T-helper 2 cell treated with Interferon-gamma antibody and Interleukin-4, amounts not matched to agents 100 ng/mL and 5 ng/mL, for 36 hours (primary cell): ENCODE results near the gene TMEM198. TPM values are rescaled to one million over a fixed set of nuclear protein-coding genes. Genes with fewer than 3 reads are reported as not detected.

Experiments
- intact Hi-C: fragments of 100-400 bp; cut with micrococcal nuclease; formaldehyde crosslinking; loops from one replicate; pipeline ENCODE4 v1.15.1; 2023
- total RNA-seq: library from RNA; stranded (reverse); gene quantifications from 2 replicates; pipeline ENCODE4 v1.2.3, GENCODE V29; 2022

TMEM198 gene
- total RNA-seq, 1 donor from 2014 or later, result 0.41 TPM

DNA sequence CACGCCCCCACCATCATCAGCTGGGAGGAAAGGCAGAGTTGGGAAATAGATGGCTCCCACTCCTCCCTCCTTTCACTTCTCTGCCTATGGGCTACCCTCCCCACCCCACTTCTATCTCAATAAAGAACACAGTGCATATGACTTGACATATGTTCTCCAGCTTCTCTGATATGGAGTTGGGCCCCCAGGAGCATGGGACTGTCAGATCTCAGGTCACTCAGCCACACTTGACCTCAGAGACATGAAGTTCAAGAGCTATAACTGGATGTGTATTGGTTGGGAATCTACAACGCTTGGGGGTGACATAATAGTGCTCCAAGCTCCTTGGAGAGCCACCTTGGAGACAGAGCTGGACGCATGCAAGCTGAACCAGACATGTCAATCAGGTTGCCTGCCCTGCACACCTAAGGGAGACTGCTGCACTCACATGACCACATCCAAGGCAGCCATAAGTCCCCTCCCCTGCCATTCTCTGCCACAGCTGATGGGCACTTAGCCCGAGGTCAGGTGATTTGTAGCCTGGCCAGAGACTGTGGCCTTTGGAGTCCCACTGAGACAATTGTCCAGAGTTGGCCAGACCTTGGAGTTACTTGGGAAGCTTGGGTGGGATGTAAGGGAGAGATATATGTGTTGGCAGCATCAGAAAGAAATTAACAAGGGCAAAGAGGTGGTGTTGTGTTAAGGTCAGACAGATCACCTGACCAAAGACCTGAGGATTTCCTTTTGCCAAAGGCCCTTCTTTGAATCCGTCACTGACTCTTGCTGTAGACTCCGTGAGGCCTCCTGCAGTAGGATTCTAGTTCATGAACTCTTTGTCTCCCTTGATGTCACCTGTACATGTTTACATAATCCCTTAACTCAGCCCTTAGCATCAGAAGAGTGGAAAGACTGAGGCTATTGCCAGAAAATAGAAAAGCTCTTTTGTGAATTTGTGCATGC, 32.0 kb downstream of the TMEM198 start:
- intact Hi-C loops, result no loop called here

DNA sequence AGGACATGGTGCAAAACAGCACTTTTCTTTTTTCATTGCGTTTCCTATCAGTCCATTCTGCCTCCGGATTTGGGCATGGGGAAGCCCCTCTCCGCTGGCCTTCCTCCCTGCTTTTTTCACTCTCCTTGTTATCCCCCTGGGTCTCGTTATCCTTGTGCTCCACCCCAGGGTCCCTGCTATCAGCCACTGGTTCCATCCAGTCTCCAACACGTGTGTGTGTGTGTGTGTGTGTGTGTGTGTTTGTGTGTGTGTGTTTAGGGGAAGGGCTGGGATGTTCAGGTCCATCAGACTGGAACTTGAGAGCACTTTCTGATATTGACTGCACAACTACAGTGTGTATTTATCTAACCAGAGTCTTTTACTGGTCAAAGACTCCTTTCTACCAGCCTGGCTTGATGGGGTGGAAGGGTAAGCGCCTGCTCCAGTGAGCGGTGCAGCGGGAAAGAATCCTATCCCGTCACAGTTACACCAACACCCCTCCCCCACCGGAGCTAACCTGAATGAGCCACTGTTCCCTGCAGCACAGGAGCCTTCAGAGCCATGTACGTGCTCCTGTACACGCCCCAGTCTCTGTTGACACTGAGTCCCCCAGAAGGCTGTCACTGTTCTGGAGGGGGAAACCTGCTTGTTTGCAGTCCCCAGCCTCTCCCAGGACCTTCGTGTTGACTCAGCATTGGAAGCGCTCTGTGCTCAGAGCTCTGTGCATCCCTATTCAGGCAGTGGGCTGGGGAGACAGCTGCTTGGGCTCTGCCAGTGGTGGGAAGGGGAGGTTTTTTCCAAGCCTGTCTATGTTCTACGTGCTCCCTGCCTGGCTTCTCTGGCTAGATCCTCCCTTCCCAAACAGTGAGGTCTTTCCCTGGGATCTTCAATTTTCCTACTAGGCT, 32.9 kb downstream of the TMEM198 start:
- intact Hi-C loops, result no loop called here

GRCh38 chr2:219578811-219579613, 35.2 kb downstream of the TMEM198 start:
- intact Hi-C loops, result no loop called here

- intact Hi-C loops, result no loop called here
Observed at GRCh38 chr2:219581346-219581745, 37.5 kb downstream of the TMEM198 start.

- intact Hi-C loops, result no loop called here
Observed at GRCh38 chr2:219591091-219591490, 47.3 kb downstream of the TMEM198 start.

DNA sequence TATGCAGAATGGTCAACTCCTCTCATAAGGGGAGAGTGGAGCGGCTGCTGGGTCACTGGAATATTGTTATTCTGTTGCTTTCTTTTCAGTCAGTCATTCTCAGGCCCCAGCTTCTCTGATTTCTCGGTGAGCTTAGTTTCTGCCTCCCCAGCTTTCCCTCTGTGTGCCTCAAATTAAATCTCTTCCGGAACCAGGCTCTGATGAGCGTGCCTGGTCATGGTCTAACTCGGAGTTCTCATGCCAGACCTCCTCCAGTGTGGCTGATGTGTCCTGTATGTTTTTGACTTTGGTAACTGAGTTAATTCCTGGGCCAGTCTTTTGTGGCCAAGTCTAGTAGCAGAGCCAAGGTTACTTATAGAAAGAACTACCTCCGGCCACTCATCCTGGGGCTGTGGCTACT, 48.9 kb downstream of the TMEM198 start:
- intact Hi-C loops, result no loop called here

DNA sequence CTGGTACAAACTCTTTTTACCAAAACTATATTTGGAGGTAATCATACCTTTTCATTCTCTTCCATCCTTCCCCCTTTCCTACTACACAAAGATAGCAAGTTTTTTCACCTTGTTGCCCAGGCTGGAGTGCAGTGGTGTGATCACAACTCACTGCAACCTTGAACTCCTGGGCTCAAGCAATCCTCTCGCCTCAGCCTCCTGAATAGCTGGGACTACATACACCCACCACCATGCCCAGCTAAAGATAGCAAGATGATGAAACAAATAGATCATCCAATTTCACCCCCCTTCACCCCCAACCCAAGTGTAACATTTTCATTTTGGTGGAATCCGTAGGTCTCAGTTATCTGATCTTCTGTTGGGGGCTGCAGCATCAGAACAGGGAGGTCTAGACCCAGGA, 49.3 kb downstream of the TMEM198 start:
- intact Hi-C loops, result no loop called here

- intact Hi-C loops, result loop anchor here (5.0 kb wide), 2 partner anchors 418 to 1378 kb away; partner anchors contain the start of genes ARPC2, CNPPD1 and RETREG2
Observed at GRCh38 chr2:219595256-219595655, 51.4 kb downstream of the TMEM198 start.

- intact Hi-C loops, result loop anchor here (1.0 to 5.0 kb wide), 7 partner anchors 45 to 1380 kb away; partner anchors contain the start of genes ARPC2, CHPF, CNPPD1 and GLB1L
Observed at GRCh38 chr2:219596954-219597551, 53.2 kb downstream of the TMEM198 start.

DNA sequence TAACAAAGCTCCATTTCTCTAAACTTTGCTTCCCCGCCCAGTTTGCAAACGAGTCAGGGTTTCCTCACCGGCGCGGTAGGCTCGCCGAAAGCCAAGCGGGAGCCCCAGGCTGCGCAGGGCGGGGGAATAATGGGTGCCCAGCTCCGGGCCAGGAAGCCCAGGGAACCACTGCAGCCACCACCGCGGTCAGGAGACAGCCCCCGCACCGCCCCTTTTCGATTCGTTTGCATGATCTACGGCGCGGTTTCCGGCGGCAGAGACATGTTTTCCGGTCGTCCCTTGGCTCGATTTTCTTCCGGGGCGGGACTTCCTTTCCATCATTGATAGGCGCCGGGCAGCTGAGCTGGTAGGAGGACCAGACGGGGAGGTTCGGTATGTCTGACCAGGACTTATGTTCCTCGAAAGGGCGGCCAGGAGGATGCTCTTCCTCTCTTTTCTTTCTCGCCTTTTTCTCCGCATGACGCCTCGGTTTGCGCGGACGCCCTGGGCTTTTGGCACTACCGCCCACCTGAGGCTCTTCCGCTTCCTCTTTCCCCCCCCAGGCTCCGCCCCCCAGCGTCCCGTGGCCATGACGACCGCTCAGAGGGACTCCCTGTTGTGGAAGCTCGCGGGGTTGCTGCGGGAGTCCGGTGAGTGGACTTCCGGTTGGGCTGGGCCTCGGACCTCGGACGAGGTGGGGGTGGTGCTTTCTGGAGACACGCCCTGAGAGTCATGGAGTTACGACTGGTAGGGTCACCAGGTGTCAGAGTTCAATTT, 53.9 kb downstream of the TMEM198 start, which contains the start of gene STK11IP:
STK11IP (plus strand) TSS at position 306 of the 756 bp plus-strand sequence; CDS start at position 569, 263 bp downstream.
- intact Hi-C loops, result loop anchor here (1.0 to 5.0 kb wide), 8 partner anchors 45 to 1380 kb away; partner anchors contain the start of genes ARPC2, CHPF, CNPPD1 and GLB1L

DNA sequence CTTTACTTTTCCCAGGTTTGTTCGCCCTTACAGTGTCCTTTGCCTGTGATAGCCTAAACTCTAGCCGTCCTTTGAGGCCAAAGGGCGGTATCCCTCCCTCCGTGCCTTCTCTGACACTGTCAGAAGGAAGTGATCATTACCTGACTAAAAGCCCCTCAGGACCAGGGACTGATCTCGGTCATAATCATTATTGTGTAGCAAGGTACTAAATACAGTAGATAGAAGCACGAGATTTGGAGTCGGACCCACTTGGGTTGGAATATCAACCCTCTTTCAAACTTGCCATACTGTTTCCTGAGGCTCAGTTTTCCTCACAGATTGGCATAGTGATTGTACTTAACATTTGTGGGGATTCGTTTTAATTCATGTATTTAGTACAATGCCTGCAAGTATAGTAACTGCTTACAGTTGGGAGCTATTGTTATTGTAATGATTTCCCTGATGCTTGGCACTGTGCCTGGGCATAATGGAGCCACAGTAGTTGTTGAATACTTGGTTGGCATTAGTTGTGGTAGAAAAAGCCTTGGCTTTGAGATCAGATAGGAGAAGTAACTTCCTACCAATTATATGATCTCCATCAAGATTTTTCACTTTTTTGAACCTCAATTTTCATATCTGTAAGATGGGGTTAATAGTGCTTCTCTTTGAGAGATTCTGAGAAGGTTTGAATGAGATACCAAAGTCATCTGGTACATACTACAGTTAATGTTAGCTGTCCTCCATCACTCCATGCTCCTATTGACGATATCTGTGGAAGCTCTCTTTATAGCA, 54.7 kb downstream of the TMEM198 start:
- intact Hi-C loops, result loop anchor here (2.0 to 5.0 kb wide), 3 partner anchors 44 to 1381 kb away; partner anchors contain the start of genes ARPC2, CNPPD1 and RETREG2

Other genes starting within 250 kb of the TMEM198 start
- not detected in 2 replicates for gene PTPRN, start 234.6 kb upstream of the TMEM198 start, total RNA-seq
- not detected in 2 replicates for gene RESP18, start 211.3 kb upstream of the TMEM198 start, total RNA-seq
- 67.6 and 80.2 TPM in 2 replicates for gene DNPEP, start 156.1 kb upstream of the TMEM198 start, total RNA-seq
- gene DES, start 125.7 kb upstream of the TMEM198 start, total RNA-seq, result not detected in 2 replicates
- 0.32 and 0.75 TPM in 2 replicates for gene SPEG, start 109.2 kb upstream of the TMEM198 start, total RNA-seq
- 50.1 and 52.1 TPM in 2 replicates for gene GMPPA, start 45.1 kb upstream of the TMEM198 start, total RNA-seq
- 0.05 and 0.16 TPM in 2 replicates for gene ASIC4, start 29.5 kb upstream of the TMEM198 start, total RNA-seq
- gene CHPF, start 219 bp upstream of the TMEM198 start, total RNA-seq, result 13.4 and 13.9 TPM in 2 replicates
- gene OBSL1, start 27.5 kb downstream of the TMEM198 start, total RNA-seq, result not detected in 2 replicates
- not detected in 2 replicates for gene INHA, start 28.3 kb downstream of the TMEM198 start, total RNA-seq
- gene STK11IP, start 53.8 kb downstream of the TMEM198 start, total RNA-seq, result 32.9 and 39.6 TPM in 2 replicates
- gene SLC4A3, start 83.6 kb downstream of the TMEM198 start, total RNA-seq, result not detected in 2 replicates